GM06990 (cell line): ENCODE data around the gene SLC5A1.
"Not testable (repeated sequence)": the region's sequence is repeated elsewhere in the genome, so short reads cannot be mapped to it uniquely, and the experiment has no call there.

ENCODE experiments used
- DNase-seq: peaks from one replicate; pipeline ENCODE4 v3.0.0-alpha.2; 2011; ENCODE audit not compliant: insufficient read length; ENCODE audit errors: extremely low read depth
- H3K27me3 ChIP-seq: replicated peaks from 2 replicates; pipeline ENCODE4 v1.6.0; 2011; ENCODE audit warnings: low read length; ENCODE audit not compliant: control insufficient read depth, insufficient read depth
- H3K36me3 ChIP-seq: 2 replicates; pipeline ENCODE4 v1.5.1; 2011; ENCODE audit warnings: low read length; ENCODE audit not compliant: control insufficient read depth, insufficient read depth
- H3K4me3 ChIP-seq: replicated peaks from 2 replicates; pipeline ENCODE4 v1.5.1; 2011; ENCODE audit warnings: low read depth, mild to moderate bottlenecking, control low read depth, low read length
- TF ChIP-seq, protein P1 (sequence below): IDR thresholded peaks from 2 replicates; pipeline ENCODE4 v1.5.1; 2011; ENCODE audit warnings: low read length, control low read depth, mild to moderate bottlenecking, inconsistent platforms; ENCODE audit not compliant: insufficient read depth, poor library complexity, severe bottlenecking

The SLC5A1 gene

DNA sequence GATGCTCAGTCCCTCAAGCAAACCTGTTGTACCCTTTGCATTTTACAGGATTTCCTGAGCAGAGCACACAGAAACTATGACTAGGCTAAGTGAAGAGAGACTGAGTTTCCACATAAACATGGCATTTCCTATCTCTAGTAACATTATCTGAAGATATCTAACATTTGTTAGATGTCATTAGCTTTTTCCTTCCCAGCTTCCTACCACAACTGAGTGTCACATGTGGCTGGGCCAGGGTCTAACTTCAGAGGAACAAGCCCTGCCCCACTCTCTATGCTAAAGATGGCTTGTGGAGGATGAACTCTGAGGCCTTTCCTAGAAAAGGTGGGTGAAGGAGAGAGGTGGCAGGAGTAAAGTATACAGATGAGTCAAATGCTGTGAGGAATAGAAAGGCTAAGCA lies 99.5 kb downstream of the SLC5A1 start:
- no peak for DNase-seq
- TF ChIP-seq, protein P1, sequence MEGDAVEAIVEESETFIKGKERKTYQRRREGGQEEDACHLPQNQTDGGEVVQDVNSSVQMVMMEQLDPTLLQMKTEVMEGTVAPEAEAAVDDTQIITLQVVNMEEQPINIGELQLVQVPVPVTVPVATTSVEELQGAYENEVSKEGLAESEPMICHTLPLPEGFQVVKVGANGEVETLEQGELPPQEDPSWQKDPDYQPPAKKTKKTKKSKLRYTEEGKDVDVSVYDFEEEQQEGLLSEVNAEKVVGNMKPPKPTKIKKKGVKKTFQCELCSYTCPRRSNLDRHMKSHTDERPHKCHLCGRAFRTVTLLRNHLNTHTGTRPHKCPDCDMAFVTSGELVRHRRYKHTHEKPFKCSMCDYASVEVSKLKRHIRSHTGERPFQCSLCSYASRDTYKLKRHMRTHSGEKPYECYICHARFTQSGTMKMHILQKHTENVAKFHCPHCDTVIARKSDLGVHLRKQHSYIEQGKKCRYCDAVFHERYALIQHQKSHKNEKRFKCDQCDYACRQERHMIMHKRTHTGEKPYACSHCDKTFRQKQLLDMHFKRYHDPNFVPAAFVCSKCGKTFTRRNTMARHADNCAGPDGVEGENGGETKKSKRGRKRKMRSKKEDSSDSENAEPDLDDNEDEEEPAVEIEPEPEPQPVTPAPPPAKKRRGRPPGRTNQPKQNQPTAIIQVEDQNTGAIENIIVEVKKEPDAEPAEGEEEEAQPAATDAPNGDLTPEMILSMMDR: no peak

DNA sequence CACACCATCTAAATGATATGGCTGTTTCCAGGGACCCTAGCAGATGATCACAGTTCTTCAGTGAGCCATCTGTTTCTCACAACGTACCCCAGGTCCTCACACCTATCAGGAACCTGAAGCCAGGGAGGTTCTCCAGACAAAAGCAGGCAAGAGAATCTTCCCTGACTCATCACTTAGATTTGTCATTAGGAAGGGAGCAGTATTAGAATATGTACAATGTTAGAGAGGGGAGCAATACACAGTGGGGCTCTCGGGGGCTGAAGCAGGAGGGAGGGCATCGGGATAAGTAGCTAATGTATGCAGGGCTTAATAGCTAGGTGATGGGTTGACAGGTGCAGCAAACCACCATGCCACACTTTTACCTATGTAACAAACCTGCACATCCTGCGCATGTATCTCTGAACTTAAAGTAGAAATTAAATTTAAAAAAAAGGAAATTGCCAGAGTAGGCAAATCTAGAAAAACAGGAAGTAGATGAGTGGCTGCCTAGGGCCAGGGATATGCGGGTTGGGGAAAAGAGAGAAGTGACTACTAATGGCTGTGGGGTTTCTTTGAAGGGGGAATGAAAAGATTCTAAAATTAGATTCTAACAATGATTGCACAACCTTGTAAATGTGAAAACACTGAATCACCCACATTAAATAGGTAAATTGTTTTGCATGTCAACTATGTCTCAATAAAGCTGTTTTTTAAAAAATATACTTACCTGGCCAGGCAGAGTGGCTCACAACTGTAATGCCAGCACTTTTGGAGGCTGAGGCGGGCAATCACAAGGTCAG lies 101.6 kb downstream of the SLC5A1 start:
- TF ChIP-seq, protein P1: no peak
- H3K4me3 ChIP-seq: no peak overlapping the region
- H3K27me3 ChIP-seq: no peaks in the 10 kb centered on the region; the same call in 1 of the 2 replicates
- DNase-seq: no peak
- H3K36me3 ChIP-seq: no peaks in the 10 kb centered on the region

More for the DNA sequence above, 99.5 kb downstream of the SLC5A1 start:
- Histone ChIP-seq H3K36me3 (no peaks in the 10 kb centered on the region), H3K4me3 (no peak overlapping the region), H3K27me3 (no peaks in the 10 kb centered on the region; the same call in 1 of the 2 replicates)

DNA sequence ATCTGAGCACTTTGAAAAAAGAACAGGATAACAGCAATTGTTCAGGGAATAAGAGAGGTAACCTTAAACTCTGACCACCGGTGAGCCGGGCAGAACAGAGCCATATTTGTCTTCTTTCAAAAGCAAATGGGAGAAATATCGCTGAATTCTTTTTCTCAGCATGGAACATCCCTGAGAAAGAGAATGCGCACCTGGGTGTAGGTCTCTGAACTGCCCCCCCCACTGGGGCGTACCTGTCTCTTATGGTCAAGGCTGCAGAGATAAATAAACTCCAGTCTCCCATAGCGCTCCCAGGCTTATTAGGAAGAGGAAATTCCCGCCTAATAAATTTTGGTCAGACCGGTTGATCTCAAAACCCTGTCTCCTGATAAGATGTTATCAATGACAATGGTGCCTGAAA lies 104.1 kb downstream of the SLC5A1 start:
- not testable (repeated sequence) for H3K36me3 ChIP-seq, H3K27me3 ChIP-seq, H3K4me3 ChIP-seq, DNase-seq

DNA sequence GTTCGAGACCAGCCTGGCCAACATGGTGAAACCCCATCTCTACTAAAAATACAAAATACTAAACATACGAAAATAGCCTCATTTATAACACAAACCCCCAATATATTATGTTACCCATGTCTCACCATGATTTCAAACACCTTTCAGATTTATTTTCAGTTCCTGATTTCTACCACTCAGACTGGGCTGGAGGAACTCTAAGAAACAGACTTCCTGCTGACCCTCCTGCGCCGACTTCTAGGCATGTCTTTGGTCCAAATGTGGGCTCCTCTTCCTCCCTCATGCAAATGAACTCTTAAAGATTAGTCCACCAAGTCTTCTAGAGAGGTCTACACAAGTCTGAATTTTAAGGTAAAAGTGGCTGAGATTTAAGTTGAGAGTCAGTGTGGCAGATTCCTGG lies 105.3 kb downstream of the SLC5A1 start:
- H3K27me3 ChIP-seq, H3K4me3 ChIP-seq, H3K36me3 ChIP-seq, DNase-seq: not testable (repeated sequence)

DNA sequence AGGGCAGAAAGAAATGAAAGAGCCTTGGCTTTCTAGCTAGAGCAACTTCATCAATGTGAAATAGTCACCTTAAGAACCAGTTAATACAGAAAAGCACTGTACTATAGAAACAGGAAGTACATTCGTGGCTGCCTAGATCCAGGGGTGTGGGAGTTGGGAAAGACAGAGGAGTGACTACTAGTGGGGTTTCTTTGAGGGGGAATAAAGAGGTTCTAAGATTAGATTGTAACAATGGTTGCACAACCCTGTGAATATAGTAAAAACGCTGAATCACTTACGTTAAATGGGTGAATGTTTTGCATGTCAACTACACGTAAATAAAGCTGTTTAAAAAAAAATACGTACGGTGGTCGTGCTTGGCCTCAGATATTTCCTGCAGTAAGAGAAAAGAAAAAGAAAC lies 107.6 kb downstream of the SLC5A1 start:
- H3K36me3 ChIP-seq, H3K4me3 ChIP-seq, H3K27me3 ChIP-seq, DNase-seq: not testable (repeated sequence)

DNA sequence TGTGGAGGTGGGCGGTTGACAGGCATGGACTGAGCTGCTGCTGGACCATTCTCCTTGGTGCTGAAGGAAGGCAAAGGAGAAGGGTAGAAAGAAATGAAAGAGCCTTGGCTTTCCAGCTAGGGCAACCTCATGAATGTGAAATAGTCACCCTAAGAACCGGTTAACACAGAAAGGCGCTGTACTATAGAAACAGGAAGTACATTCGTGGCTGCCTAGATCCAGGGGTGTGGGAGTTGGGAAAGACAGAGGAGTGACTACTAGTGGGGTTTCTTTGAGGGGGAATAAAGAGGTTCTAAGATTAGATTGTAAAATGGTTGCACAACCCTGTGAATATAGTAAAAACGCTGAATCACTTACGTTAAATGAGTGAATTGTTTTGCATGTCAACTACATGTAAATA lies 108.6 kb downstream of the SLC5A1 start:
- not testable (repeated sequence) for H3K36me3 ChIP-seq, H3K27me3 ChIP-seq, H3K4me3 ChIP-seq, DNase-seq

DNA sequence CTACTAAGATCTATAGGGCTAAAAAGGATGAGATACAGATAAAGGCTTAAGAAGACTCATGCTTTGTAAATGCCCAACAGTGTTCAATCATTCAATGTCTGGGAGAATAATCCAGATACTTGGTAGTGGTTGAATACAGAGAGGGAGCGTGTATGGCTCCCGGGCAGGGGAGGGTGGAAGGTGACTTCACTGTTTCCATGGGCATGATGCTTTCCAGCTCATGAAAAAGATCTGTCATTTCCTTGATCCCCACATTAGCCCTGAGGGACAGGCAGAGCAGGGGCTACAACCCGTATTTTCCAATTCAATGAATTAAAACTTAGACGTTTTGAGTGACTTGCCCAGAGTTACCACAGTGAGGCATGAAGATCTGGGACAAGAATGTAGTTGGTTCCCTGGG lies 111.7 kb downstream of the SLC5A1 start:
- DNase-seq, H3K36me3 ChIP-seq, H3K27me3 ChIP-seq, H3K4me3 ChIP-seq: not testable (repeated sequence)

DNA sequence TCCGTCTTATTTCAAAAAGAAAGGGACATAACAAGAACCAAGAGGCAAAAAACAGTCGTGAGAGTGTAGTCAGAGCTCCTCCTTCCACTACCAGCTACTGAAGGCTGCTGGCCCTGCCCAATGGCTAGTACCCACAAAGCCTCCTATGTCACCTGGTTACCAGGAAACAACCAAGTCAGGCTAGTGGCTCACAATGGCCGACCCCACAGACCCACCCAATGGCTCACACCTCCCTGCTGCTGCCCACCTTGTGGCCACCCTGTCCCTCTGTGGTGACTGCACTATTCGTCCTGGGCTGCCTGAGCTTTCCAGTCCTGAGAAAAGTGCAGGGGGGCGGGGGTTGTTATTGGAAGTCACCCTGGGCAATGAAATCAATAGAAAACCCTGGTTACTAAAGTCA lies 114.6 kb downstream of the SLC5A1 start:
- not testable (repeated sequence) for H3K36me3 ChIP-seq, H3K27me3 ChIP-seq, DNase-seq, H3K4me3 ChIP-seq
